Fibroblast of the conjunctiva (primary cell): ENCODE data around the gene RNASEL.

ENCODE experiments used
- DNase-seq: peaks from one replicate; pipeline ENCODE4 v3.0.0-alpha.2; 2010; ENCODE audit warnings: low read depth

RNASEL gene

DNA sequence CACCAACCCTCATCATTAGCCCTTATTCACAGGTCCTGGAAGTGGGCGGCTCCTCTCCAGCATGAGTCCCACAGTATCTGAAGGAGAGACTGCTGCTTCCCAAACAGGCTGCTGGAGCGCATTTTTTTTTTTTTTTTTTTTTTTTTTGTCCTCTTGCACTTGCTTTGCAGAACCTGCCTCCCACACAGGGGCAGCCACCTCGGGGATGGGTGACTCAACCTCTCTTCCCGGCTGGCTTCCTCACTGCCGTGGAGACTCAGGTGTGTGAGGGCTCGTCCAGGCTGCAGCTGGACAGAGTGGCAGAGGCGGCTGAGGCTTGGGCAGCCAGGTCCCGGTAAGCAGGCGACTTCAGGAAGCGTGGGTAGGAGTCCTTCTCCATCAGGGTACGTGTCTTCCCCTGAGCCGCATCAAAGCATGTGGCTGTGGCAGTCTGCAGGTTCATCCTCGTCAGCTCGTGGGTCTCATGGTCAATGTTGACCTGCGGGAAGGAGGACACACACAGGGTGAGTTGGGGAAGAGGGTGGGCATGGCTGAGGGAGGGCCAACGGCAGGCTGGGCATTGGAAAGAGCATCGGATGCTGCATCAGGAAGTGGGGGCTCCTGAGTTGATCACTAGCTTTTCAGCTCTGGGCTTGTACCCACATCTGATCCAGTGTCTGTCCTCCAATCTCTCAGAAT is 11.1 kb upstream of the RNASEL start:
- DNase-seq: no peak

DNA sequence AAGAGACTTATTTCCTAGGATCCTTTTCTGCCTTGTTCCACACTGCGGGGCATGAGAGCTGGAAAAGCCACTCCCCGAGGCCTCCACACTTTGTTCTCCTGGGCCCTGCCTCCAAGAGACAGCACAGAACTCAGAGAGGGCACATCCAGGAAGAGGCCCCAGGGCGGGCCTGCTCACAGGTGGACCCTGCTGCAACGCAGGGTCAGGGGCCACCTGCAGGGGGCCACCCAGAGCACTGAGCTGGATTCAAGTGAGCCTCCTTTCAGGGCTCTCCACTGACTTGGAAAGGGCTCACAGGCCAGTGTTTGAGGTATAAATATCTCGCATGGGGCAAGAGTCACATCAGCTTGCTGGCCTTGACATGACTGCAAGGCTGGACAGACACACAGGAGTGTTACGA is 10.3 kb upstream of the RNASEL start:
- no peak for DNase-seq

DNA sequence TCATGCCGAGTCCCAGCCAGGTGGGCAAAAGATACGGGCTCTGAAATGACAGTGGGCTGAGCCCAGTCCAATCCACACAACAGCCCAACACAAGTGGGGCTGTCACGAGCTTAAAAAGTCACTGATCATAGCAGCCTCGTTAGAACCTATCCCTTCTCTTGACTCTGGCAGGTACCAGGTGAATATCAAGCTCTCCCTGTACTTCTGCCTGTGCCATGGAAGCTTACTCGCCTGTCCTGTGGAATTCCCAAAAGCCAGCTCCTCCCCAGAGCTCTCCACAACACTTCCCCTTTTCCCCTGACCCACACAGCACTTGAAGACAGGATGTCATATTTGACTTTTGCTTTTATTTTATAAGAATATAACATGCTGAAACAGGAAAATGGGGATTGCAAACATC is 9.2 kb upstream of the RNASEL start:
- no peak for DNase-seq

DNA sequence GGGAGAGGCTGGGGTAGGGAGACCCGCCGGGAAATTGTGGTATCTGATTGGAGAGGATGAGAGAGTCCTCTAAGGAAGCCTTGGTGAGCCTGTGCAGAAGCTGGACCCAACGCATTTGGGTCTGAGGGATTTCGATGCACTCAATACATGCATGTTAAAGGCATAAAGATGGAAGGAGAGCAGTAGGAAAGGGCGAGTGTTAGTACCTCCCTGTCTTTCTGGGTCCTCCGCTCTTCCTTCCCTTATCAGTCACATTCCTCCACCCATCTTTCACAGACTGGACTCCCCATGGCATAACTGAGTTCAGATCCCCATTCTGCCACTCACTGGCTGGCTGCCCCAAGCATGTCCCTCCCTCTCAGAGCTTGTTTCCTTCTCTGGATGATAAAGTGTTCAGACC is 7.9 kb upstream of the RNASEL start:
- DNase-seq: no peak

DNA sequence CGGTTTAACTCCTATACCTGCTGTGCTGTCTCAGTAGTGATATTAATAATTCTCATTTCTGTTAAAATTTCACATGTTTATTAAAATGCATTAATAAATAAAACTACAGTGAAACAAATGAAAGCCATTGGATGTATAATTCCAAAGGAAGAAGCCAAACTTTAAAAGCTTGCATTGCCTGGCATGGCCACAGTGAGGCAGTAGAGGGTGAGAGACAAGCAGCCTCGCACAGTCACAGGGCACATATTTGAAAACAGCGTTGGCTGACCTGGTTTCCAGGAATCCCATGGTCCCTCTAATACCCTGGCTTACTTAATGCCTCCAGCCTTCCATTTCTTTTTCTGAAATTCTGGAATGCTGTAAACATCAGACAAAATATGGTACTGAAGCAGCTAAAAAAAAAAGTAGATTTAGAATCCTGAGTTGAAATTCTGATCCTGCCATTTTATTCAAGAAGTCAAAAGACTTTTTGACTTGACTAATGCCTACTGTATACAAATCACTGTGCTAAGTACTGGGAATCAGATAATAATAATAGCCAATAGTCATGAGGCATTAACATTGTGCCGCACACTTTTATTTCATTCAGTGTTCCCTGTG is 6.7 kb upstream of the RNASEL start:
- peak; percentile 49 for DNase-seq

DNA sequence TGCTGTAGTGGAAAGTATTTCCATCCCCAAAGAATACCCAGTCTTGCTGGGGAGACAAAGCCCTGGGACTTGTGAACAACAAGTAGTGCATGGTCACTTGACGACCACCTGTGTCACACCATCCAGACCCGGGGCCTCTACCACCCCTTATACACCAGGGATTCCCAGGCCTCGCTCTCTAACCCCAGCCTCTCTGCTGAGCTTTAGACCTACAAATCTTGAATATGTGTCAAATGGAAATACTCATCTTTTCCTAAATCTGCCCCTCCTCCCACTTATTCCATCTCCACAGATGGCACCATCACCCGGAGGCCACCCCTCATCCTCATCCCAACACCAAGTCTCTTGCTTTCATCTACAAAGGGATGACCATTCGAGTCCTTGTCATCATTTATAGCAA is 875 bp upstream of the RNASEL start:
- no peak for DNase-seq

DNA sequence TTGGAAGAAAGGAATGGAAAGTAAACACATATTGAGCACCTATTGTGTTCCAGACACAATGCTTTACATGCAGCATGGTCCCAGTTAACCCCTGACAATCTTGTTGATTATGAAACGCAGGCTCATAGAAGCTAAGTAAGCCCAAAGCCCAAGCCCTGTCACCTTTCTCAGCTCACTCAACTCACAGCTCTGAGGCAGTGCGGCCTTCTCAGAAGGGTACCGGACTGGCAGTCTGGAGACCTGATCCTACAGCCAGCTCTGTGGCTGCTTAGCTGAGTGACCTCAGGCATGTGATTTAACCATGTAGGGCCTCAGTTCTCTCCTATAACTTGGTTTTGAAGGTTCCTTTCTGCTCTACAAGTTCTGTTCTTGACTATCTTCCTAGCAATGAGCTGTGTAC is 464 bp upstream of the RNASEL start:
- DNase-seq: no peak

DNA sequence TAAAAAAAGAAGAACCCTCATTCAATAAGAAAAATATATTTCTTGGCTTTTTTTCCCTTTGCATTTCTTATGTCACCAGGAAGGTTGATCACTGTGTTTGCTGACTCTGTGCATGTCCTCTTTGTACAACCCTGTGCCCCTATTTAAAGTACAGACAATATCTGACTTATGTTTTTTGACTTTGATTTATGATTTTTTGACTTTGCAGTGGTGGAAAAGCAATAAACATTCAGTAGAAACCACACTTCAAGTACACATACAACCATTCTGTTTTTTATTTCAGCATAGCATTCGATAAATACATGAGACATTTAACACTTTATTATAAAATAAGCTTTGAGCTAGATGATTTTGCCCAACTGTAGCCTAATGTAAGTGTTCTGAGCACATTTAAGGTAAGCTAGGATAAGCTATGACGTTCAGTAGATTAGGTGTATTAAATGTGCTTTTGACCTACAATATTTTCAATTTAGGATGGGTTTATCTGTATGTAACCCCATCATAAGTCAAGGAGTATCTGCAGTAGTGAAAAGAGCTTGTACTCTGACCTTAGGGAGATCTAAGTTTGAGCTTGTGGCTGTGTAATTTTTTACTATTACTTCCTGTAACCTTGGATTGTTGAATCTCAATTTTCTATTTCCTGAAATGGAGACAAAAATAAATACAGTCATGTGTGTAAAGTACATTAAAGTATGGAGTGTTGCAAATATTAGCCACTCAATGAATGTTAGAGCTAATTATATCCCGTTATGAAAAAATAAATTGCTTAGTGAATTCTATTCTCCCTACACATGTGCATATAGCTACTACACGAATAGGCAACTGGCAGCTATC is 1.2 kb downstream of the RNASEL start:
- no peak for DNase-seq

DNA sequence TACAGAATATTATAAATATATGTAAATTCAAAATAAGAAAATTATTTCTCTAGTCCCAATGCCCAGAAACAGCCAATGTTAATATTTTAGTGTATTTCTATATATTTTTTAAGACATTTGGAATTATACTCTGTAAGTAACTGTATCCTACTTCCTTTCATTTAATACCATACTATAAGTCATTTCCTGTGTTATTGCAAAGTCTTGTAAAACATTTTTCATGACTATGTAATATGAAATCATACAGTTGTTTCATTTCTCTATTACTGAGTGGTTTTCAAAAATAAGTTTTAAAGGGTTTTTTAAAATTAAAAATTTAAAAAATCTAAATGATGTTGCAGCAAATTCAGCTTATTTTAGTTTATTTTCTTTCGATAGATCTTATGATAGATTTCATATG is 2.0 kb downstream of the RNASEL start:
- DNase-seq: no peak

DNA sequence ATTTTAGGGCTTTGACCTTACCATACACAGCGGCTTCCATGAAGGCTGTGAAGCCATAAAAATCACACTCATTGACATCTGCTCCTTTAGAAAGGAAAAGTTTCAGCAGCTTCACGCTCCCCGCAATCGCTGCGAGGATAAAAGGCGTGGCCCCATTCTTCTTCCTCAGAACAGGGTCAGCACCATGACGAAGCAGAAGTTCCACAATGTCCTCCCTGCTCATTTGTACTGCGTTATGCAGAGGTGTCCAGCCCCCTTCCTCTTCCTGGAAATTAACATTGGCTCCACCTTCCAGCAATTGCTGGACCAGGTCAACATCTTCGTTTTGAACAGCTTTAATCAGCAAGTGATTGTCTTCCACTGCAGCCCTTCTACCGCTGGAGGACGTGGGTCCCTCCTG is 2.7 kb downstream of the RNASEL start:
- DNase-seq: no peak

DNA sequence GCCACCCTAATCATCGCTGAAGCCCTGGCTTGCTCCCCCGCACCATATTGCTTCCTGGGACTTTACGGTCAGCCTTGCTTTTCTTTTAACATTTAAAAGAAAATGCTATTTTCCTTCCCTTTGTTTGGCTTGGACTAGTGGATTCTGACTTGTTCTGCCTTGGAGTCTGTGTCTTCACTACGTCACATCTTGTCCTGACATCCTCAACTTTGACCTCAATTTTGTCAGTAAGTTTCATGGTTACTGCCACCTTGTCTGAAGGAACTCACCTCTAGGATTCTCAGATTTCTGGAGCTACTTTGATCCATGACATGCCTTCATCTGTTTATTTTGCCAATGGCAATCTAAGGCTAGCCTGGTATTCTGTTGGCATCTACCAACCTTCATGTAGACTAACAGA is 4.3 kb downstream of the RNASEL start:
- no peak for DNase-seq

DNA sequence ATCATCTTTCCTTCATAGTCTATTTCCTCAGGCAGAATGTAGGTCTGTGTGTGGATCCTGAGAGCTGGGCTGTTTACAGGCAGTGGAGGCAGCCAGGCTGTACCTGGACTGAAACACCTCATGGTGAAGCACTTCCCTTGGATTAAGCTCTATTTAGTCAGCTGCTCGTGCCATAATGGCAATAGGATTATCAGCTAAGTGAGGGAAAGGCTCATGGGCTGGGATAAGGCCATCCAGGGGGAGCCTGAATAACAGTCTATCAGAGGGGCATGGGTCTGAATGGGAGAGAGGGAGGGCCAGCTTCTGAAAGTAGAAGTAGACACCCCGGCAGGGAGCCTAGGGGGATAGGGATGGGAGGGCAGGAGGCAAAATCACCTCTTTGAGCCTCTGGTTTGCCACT is 8.3 kb downstream of the RNASEL start:
- DNase-seq: no peak

DNA sequence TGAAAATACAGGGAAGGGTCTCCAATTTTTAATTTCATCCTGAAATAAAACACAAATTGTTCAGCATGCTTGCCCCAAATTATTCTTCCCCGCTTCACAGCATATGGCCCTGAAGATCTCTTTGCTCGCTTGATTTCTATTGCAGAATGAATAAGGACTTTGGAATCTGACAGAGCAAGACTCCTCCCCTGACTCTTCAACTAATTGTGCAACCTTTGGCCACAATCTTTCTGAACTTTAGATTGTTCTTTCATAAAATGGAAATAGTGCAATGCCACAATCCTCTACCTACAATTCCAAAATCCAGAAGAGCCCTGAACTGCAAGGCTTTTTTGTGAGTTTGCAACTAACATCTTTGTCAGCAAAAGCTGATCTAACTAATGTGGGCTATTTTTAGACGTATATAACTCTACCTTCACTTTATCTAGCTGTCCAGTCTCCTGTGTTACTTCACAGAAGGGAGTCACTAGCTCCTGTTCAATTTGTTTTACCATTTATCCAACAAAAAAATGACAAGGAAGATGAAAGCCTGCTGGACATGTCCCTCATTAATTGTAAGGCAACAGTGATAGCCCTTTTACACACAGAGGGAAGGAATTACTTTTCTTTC is 13.4 kb downstream of the RNASEL start:
- peak; percentile 49 for DNase-seq

DNA sequence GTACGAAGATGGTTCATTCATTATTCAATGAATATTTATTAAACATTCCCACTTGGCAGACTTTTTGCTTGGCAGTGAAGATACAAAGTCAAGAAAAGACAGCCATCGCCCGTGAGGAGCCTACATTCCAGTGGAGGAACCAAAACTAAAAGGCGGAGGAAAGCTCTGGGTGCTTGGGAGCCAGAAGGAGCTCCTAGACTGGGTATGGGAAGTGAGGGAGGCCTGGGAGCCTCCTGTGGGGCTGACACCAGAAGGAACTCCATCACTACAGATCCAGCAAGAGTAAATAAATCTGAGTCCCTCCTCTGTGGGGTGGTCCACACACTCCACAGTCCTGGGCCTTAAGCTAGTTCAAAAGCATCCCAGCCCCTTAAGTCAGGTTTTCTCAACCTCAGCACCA is 14.9 kb downstream of the RNASEL start:
- DNase-seq: no peak

DNA sequence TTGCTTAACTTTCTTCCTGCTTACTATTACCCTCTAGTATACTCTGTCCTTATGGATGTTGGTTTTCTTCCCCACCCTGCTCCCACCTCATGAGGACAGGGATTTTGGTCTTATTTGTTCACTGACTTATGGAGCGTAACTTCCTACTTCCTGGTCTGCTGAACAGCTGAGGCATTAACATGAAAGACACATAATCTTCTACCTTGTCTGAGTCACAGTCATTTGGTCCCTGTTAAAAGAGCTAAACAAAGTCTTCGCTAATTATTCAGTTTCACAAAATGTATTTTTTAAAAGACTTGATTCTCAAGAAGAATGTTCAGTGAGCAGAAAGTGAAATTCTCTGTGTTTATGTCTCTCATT is 18.5 kb downstream of the RNASEL start:
- DNase-seq: no peak

DNA sequence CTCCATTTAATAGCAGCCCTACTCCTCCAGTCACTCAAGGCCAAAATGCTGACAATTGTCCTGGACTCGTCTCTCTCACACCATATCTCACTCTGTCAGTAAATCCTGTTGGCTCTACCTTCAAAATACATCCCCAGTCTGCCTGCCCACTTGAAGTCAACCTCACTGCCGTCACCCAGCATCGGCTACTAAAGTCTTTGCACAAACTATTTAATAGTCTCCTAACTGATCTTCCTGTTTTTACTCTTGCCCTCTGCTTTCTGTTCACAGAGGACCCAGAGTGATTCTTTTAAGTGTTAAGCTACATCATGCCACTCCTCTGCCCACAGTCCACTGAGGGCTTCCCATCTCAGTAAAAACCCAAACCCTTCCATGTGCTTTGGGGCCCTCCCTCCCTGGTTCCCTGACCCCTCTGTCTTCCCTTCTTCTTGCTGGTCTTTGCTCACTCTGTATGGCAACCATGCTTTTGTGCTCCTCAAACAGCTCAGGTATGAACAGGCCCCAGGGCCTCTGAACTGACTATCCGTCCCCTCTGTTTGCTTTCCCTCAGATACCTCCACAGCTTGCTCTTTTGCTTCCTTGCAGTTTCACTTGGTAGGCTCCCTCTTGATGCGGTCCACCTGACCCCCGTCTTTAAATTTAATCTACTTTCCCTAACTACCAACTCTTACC is 19.0 kb downstream of the RNASEL start:
- DNase-seq: no peak

DNA sequence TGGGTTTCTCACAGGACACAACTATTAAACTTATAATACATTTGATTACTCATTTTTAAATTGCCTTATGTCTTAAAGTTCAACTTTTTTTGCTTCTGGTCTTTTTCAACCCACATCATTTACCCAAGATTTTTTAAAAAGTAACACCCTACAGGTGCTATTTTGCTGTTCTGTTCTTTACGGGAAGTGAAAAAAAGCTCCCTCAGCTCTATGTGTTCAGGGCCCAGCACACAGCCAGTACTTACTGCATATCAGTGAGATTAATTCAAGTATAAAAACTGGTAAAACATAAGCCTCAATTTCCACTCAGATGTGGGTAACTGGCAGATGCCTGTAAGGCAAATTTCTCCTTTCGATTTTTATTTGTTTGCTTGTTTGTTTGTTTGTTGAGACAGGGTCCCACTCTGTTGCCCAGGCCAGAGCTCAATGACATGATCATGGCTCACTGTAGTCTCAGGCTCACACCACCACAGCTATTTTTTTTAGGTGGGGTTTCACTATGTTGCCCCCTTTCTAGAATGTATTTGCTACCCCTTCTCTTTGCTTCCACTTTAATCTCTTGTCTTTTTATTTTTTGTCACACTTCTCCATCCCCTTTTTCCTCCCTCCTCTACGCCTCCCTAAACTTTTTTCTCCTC is 20.3 kb downstream of the RNASEL start:
- no peak for DNase-seq

DNA sequence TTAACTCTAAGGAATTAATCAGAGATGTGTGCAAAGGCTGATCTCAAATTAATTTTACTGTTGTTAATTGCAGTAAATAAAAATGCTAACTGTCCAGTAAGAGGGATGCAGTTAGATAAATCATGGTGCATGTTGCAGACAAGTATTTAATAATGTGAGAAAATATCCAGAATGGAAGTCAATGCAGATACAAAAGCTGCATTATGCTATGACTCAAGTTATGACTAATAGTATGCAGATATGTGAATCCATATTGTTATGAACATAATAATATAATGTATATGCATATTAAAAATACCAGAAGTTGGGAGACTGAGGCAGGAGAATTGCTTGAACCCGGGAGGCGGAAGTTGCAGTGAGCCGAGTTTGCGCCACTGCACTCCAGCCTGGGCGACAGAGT is 21.4 kb downstream of the RNASEL start:
- DNase-seq: no peak

DNA sequence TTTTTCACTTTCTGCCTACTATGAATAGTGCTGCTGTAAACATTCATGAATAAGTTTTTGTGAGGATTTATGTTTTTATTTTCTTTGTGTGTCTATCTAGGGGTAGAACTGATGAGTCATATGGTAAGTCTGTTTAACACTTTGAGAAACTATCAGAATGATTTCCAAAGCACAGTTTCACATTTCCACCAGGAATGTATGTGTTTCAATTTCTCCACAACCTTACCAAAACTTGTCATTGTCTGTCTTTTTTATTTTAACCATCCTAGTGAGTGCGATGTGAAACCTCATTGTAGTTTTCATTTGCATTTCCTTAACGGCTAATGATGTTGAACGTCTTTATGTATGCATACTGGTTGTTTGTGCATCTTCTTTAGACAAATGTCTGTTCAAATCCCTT is 23.5 kb downstream of the RNASEL start:
- no peak for DNase-seq

DNA sequence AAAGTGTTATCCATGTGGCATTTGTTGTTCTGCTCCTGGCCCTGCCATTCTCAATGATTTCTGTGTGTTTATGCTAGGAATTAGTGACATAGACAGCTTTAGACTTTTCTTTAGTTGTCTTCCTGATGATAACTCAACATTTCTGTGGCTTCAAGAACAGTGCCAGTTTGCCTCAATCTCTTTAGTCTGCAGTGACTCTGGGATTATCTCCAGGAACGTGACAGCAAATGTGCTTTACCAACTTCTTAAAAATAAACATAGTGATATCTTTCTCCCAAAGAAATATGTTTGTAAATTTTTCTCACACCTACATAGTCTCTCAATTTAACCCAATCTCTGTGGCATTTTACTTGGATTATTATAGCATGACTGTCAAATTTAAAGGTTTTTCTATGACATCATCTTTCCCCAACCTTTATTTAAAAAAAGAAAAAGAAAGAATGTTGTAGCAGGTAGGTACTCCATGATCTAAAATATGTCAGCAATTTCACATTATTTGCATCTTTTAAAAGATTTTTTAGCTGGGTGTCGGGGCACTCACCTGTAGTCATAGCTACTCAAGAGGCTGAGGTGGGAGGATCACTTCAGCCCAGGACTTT is 24.6 kb downstream of the RNASEL start:
- DNase-seq: no peak

DNA sequence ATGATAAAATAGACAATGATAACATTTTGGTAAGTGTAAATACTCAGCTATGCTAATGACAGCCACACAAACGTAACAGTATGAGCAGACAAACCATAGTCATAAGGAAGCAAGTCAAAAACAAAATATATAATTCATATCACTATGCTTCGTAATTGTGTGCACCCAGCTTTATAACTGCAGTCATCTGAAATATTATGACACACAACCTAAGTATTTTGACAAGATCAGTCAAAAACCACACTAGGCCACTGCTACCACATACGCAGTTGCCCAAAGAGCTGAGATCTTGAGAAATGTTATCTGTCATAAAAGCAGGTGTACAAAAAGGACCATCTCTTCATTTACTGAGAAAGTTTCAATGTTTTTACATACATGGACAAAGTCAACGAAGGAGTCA is 26.0 kb downstream of the RNASEL start:
- no peak for DNase-seq

DNA sequence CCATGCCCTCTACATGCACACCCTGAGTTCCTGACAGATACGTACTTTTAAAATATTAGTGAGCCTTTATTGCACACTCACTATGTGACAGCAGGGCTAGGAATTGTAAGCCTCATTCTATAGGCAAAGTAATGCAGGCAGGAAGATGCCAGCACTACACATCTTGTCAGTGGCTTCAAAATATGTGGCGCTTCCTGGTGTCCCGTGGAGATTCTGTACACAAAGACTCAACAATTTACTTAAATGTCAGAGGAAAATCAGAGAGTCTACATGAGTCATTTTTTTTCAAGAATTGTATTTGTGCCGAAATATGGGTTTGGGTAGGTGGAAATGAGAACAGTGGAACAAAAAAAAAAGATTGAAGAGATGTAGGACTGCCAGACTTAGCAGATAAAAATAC is 27.6 kb downstream of the RNASEL start:
- no peak for DNase-seq
